K562 (cell line): ENCODE results near the gene TRIM24. TPM values are rescaled to one million over a fixed set of nuclear protein-coding genes. Genes with fewer than 3 reads are reported as not detected.
A peak's percentile ranks its signal among the peaks of the same experiment; 100 is the strongest.

Experiments used
- DPF2 ChIP-seq: fragments of 450-650 bp; IDR thresholded peaks from 2 replicates; pipeline ENCODE4 v1.6.1; 2016
- GABPA ChIP-seq: fragments of 200-800 bp; sonication (Bioruptor generic); conservative IDR thresholded peaks from 2 replicates; pipeline ENCODE4 v1.6.1; 2016; ENCODE audit warnings: low read depth, missing genetic modification characterization, missing compliant biosample characterization
- HMBOX1 ChIP-seq: sonication (generic); IDR thresholded peaks from 2 replicates; pipeline ENCODE4 v1.6.1; 2016
- HOMEZ ChIP-seq: fragments of 250-450 bp; sonication (Bioruptor Pico); IDR thresholded peaks from 2 replicates; pipeline ENCODE4 v1.4.0; 2020; ENCODE audit warnings: mild to moderate bottlenecking, moderate library complexity
- MAZ ChIP-seq, 2 experiments: fragments of 450-650 bp in 1 of 2; sonication (generic) in 1 of 2; formaldehyde crosslinking; IDR thresholded peaks in 1 of 2; conservative IDR thresholded peaks in 1 of 2; 2 replicates each; pipeline versions ENCODE4 v1.4.0 to v1.5.0; 2020; ENCODE audit warnings: mild to moderate bottlenecking in 1 of 2, missing genetic modification reagents in 1 of 2
- NR2C2 ChIP-seq, 2 experiments: fragments of 200-800 bp in 1 of 2; sonication (Bioruptor generic) in 1 of 2; sonication (generic) in 1 of 2; formaldehyde crosslinking in 1 of 2; IDR thresholded peaks; 2 replicates each; pipeline versions ENCODE4 v1.6.1 to v1.8.0; 2016 to 2022; ENCODE audit warnings: mild to moderate bottlenecking in 1 of 2, missing compliant biosample characterization in 1 of 2, missing genetic modification characterization in 1 of 2, missing genetic modification reagents in 1 of 2
- PHF8 ChIP-seq: fragments of 200-600 bp; sonication (generic); IDR thresholded peaks from 2 replicates; pipeline ENCODE4 v1.6.1; 2012; ENCODE audit warnings: mixed run types, mild to moderate bottlenecking, inconsistent platforms, low read length, moderate library complexity, borderline replicate concordance
- RAD51 ChIP-seq: fragments of 450-650 bp; IDR thresholded peaks from 2 replicates; pipeline ENCODE4 v1.7.1; 2016; ENCODE audit warnings: low read depth, mild to moderate bottlenecking, borderline replicate concordance
- SIN3A ChIP-seq, 2 experiments: fragments of 150-350 bp in 1 of 2; IDR thresholded peaks; 2 replicates each; pipeline ENCODE4 v1.6.1; 2011 to 2016; ENCODE audit warnings: borderline replicate concordance in 2 of 2, low read depth in 2 of 2, low read length in 2 of 2, mild to moderate bottlenecking in 2 of 2, moderate library complexity in 2 of 2; ENCODE audit not compliant: control insufficient read depth in 1 of 2
- THAP12 ChIP-seq: fragments of 250-450 bp; sonication (Bioruptor Pico); IDR thresholded peaks from 2 replicates; pipeline ENCODE4 v1.9.0; 2021; ENCODE audit warnings: mild to moderate bottlenecking, inconsistent platforms
- ZBTB1 ChIP-seq: sonication (generic); formaldehyde crosslinking; IDR thresholded peaks from 2 replicates; pipeline ENCODE4 v1.8.1; 2023; ENCODE audit warnings: missing genetic modification reagents, low read depth, mild to moderate bottlenecking, borderline replicate concordance
- ZFX ChIP-seq: sonication (generic); formaldehyde crosslinking; IDR thresholded peaks from 2 replicates; pipeline ENCODE4 v1.8.0; 2022; ENCODE audit warnings: mild to moderate bottlenecking, missing genetic modification reagents, moderate library complexity
- ZNF146 ChIP-seq: IDR thresholded peaks from one replicate; pipeline ENCODE4 v1.6.1; 2018; ENCODE audit warnings: missing compliant biosample characterization; ENCODE audit not compliant: unreplicated experiment
- ZNF384 ChIP-seq: IDR thresholded peaks from 2 replicates; pipeline ENCODE4 v1.6.1; 2012; ENCODE audit warnings: low read depth, low read length, improper control_type of control experiment
- polyA plus RNA-seq, 8 experiments: library from polyadenylated mRNA; depleted of rRNA in 4 of 8; stranded (reverse) in 5 of 8; unstranded in 3 of 8; fragments of >200 nt; fragmentation: Nextera tagmentation in 2 of 8; fragmentation: Illumina TruSeq in 1 of 8; extraction: Ambion mirVana in 2 of 8; extraction: Trizol in 1 of 8; gene quantifications; 2 replicates each; pipeline versions ENCODE4 v1.2.1 to v1.2.3, GENCODE V29; 2011 to 2014; ENCODE audit warnings: inconsistent platforms in 1 of 8, missing spikeins in 1 of 8
- total RNA-seq, 7 experiments: library from RNA; depleted of rRNA in 6 of 7; stranded (reverse); fragments of >200 nt in 6 of 7; fragmentation: Illumina TruSeq in 2 of 7; extraction: Trizol in 2 of 7; gene quantifications; 2 replicates each; pipeline versions ENCODE4 v1.2.1 to v1.2.3, GENCODE V29; 2011 to 2021; ENCODE audit warnings: low replicate concordance in 1 of 7

The TRIM24 gene
- total and polyA plus RNA-seq, 9 of the 15 experiments (the other 6 are each of a cell fraction or from before 2014, with no cell fraction given): 13.4 to 74.0 (median 41.7) TPM

DNA sequence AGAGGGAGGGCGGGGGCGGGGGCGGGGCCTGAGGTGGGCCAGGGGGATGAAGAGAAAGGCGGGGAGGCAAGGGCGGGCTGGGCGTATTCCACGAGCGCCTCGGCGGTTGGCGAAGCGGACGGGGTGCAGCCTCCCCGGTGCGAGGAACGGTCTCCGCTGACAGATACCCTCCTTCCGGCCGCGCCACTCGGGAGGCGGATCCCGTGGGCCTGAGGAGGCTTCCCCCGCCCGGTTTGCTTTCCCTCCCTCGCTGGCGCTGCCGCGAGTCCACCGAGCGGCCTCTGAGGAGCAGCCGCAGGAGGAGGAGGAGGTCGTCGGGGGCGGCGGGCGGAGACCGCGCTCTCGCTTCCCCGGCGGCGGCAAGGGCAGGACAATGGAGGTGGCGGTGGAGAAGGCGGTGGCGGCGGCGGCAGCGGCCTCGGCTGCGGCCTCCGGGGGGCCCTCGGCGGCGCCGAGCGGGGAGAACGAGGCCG, at the start of gene TRIM24 (continued):
- TF ChIP-seq THAP12 (CRISPR knock-in tag) (peak; percentile 93), DPF2 (peak; percentile 12; the same call in 1 of the 2 replicates), ZBTB1 (peak; percentile 91), HMBOX1 (0 out of 2 replicates have a peak, but pooled peaks have one; percentile 3), SIN3A (IDR thresholded peaks at IDR 0.05; ENCODE audit: borderline replicate concordance in 2 of 2, control insufficient read depth in 1 of 2, low read depth in 2 of 2, low read length in 2 of 2) (peak in 1 of 2 experiments; percentile 79; a peak in 1 of 4 replicates), NR2C2 (CRISPR knock-in tag; IDR thresholded peaks at IDR 0.05) (peak; percentile 80; the same call in 1 of the 2 replicates), NR2C2 (tag; IDR thresholded peaks at IDR 0.05) (peak; percentile 38; the same call in 1 of the 2 replicates), ZNF384 (peak; percentile 6; the same call in 1 of the 2 replicates), RAD51 (no peak), HOMEZ (peak; percentile 57; the same call in 1 of the 2 replicates), GABPA (peak; percentile 87), ZFX (peak; percentile 93), PHF8 (peak; percentile 84), ZNF146 (no peak), MAZ (CRISPR knock-in tag; conservative IDR thresholded peaks at IDR 0.05 in 1 of 2, IDR thresholded peaks at IDR 0.05 in 1 of 2) (peak; percentile 73 to 84)
- TF ChIP-seq, all 486 proteins: peak for 167
